ENCODE data around the gene HARS1.
A peak's percentile ranks its signal among the peaks of the same experiment; 100 is the strongest.
"Not testable (repeated sequence)": the region's sequence is repeated elsewhere in the genome, so short reads cannot be mapped to it uniquely, and the experiment has no call there.

HARS1 gene, protein sequence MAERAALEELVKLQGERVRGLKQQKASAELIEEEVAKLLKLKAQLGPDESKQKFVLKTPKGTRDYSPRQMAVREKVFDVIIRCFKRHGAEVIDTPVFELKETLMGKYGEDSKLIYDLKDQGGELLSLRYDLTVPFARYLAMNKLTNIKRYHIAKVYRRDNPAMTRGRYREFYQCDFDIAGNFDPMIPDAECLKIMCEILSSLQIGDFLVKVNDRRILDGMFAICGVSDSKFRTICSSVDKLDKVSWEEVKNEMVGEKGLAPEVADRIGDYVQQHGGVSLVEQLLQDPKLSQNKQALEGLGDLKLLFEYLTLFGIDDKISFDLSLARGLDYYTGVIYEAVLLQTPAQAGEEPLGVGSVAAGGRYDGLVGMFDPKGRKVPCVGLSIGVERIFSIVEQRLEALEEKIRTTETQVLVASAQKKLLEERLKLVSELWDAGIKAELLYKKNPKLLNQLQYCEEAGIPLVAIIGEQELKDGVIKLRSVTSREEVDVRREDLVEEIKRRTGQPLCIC

GRCh38 chr5:140690941-140691924 is at the start of gene HARS1, which contains the start of gene HARS2:
Gene HARS1 (minus strand): TSS chr5:140691370. CDS start chr5:140691304, 66 bp downstream.
Gene HARS2 (plus strand): TSS chr5:140691455. CDS start chr5:140691649, 194 bp downstream.
- H3K4me3 ChIP-seq (ENCODE audit: low read depth, low read length) = peak within 1 kb of the TSS; percentile 93
- TF ChIP-seq, protein P1, sequence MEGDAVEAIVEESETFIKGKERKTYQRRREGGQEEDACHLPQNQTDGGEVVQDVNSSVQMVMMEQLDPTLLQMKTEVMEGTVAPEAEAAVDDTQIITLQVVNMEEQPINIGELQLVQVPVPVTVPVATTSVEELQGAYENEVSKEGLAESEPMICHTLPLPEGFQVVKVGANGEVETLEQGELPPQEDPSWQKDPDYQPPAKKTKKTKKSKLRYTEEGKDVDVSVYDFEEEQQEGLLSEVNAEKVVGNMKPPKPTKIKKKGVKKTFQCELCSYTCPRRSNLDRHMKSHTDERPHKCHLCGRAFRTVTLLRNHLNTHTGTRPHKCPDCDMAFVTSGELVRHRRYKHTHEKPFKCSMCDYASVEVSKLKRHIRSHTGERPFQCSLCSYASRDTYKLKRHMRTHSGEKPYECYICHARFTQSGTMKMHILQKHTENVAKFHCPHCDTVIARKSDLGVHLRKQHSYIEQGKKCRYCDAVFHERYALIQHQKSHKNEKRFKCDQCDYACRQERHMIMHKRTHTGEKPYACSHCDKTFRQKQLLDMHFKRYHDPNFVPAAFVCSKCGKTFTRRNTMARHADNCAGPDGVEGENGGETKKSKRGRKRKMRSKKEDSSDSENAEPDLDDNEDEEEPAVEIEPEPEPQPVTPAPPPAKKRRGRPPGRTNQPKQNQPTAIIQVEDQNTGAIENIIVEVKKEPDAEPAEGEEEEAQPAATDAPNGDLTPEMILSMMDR (conservative IDR thresholded peaks at IDR 0.05; ENCODE audit: low read depth, low read length) = no peak
- peak; percentile 94 for DNase-seq (ENCODE audit: low read depth)

GRCh38 chr5:140737486-140737885 is 46.3 kb upstream of the HARS1 start:
- H3K4me3 ChIP-seq (ENCODE audit: low read depth, low read length) = no peak overlapping the region
- DNase-seq (ENCODE audit: low read depth) = no peak
- TF ChIP-seq, protein P1 (conservative IDR thresholded peaks at IDR 0.05; ENCODE audit: low read depth, low read length) = no peak

GRCh38 chr5:140734354-140734753 is 43.2 kb upstream of the HARS1 start:
- peak; percentile 28 for DNase-seq (ENCODE audit: low read depth)
- H3K4me3 ChIP-seq (ENCODE audit: low read depth, low read length) = no peak overlapping the region
- TF ChIP-seq, protein P1 (conservative IDR thresholded peaks at IDR 0.05; ENCODE audit: low read depth, low read length) = peak; percentile 34

GRCh38 chr5:140733098-140733497 is 41.9 kb upstream of the HARS1 start:
- no peak for DNase-seq (ENCODE audit: low read depth)
- TF ChIP-seq, protein P1 (conservative IDR thresholded peaks at IDR 0.05; ENCODE audit: low read depth, low read length) = no peak
- H3K4me3 ChIP-seq (ENCODE audit: low read depth, low read length) = no peak overlapping the region

DNA sequence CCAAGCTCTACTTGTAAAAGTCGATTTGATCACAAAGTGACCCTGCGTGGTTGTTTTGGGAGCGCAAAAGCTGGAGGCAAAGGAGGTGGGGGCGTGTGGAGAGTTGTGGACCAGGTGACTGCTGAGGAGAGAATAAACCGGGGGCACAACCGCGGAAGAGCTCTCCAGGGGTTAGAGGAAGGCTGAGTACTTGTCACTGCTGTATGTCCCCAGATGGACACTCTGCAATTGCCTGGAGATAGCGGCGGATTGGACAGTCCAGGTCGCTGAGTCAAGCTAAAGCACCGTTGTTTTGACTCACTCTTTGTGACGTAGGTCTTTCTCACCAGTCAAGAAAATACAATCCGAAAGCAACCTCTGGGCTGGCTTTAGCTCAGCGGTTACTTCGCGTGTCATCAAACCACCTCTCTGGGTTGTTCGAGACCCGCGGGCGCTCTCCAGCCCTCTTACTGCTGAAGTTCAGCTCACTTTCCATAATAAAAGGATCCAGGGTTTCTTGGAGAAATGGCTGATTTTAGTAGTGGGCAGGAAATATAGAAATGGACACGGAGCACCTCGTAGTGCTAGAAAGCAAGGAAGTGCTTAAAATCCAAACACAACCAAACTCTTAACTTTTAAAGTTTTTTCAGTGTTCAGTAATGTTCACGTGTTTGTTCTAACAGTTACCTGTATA is 34.8 kb upstream of the HARS1 start:
- TF ChIP-seq, protein P1 (conservative IDR thresholded peaks at IDR 0.05; ENCODE audit: low read depth, low read length) = no peak
- peak overlapping the region; percentile 39 for H3K4me3 ChIP-seq (ENCODE audit: low read depth, low read length)
- peak; percentile 90 for DNase-seq (ENCODE audit: low read depth)

- DNase-seq (ENCODE audit: low read depth); H3K4me3 ChIP-seq (ENCODE audit: low read depth, low read length): not testable (repeated sequence)
Observed at GRCh38 chr5:140721395-140721794, 30.2 kb upstream of the HARS1 start.

DNA sequence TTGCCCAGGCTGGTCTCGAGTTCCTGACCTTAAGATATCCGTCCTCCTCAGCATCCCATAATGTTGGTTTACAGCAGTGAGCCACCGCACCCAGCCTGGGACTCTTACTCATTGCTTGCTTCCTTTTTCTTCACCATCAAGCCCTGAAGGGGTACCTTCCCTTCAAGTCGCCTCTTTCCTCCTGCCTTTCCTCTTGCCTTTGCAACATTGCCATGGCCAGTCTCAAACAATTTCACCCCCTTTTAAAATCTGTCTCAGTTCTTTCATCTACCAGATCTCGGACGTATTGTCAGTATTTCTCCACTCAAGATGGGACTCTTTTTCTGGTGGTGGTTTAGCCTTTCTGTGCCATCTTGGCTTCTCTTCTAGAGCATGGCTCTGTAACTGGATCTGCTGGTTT is 29.6 kb upstream of the HARS1 start:
- not testable (repeated sequence) for DNase-seq (ENCODE audit: low read depth)

More for the DNA sequence above, 29.6 kb upstream of the HARS1 start:
- not testable (repeated sequence) for H3K4me3 ChIP-seq (ENCODE audit: low read depth, low read length)

All from choroid plexus epithelial cell (primary cell).